Hepatocyte (in vitro differentiated cells): ENCODE results near the gene CANX. TPM values are rescaled to one million over a fixed set of nuclear protein-coding genes. Genes with fewer than 3 reads are reported as not detected.

Source experiments
- DNase-seq: peaks from one replicate; pipeline ENCODE4 v3.0.0-alpha.2; 2016; ENCODE audit warnings: low spot score
- H2AFZ ChIP-seq: fragments of 200-600 bp; sonication (generic); 2 replicates; pipeline ENCODE4 v1.6.0; 2016; ENCODE audit warnings: antibody characterized with exemption, mild to moderate bottlenecking
- H3K27ac ChIP-seq: fragments of 200-600 bp; sonication (generic); 2 replicates; pipeline ENCODE4 v1.5.1; 2016; ENCODE audit warnings: mild to moderate bottlenecking
- H3K27me3 ChIP-seq: fragments of 200-600 bp; sonication (generic); 2 replicates; pipeline ENCODE4 v1.6.1; 2016
- H3K36me3 ChIP-seq: fragments of 200-600 bp; sonication (generic); replicated peaks from 2 replicates; pipeline ENCODE4 v1.5.1; 2016; ENCODE audit warnings: low read depth; ENCODE audit not compliant: insufficient read depth
- H3K4me1 ChIP-seq: fragments of 200-600 bp; sonication (generic); 2 replicates; pipeline ENCODE4 v1.5.1; 2016; ENCODE audit warnings: mild to moderate bottlenecking, moderate library complexity; ENCODE audit not compliant: insufficient read depth
- H3K4me2 ChIP-seq: fragments of 200-600 bp; sonication (generic); 2 replicates; pipeline ENCODE4 v1.6.0; 2016
- H3K4me3 ChIP-seq: fragments of 200-600 bp; sonication (generic); 2 replicates; pipeline ENCODE4 v1.5.1; 2016; ENCODE audit warnings: mild to moderate bottlenecking
- H3K79me2 ChIP-seq: fragments of 200-600 bp; sonication (generic); 2 replicates; pipeline ENCODE4 v1.6.0; 2017; ENCODE audit warnings: mild to moderate bottlenecking
- H3K9me2 ChIP-seq: fragments of 200-600 bp; sonication (generic); replicated peaks from 2 replicates; pipeline ENCODE4 v1.6.0; 2017; ENCODE audit warnings: mild to moderate bottlenecking; ENCODE audit not compliant: insufficient read depth
- H3K9me3 ChIP-seq: fragments of 200-600 bp; sonication (generic); 2 replicates; pipeline ENCODE4 v1.5.1; 2016; ENCODE audit warnings: low read depth, mild to moderate bottlenecking
- H4K20me1 ChIP-seq: fragments of 200-600 bp; sonication (generic); 2 replicates; pipeline ENCODE4 v1.6.0; 2016; ENCODE audit warnings: mild to moderate bottlenecking; ENCODE audit not compliant: insufficient read depth, poor library complexity, severe bottlenecking
- EZH2 ChIP-seq: fragments of 200-600 bp; sonication (generic); IDR thresholded peaks from 2 replicates; pipeline ENCODE4 v1.6.1; 2016; ENCODE audit warnings: antibody characterized with exemption, mild to moderate bottlenecking, borderline replicate concordance
- EZH2phosphoT487 ChIP-seq: fragments of 200-600 bp; sonication (generic); IDR thresholded peaks from one replicate; pipeline ENCODE4 v1.6.1; 2018; ENCODE audit warnings: antibody characterized with exemption, mild to moderate bottlenecking, low read depth, moderate library complexity; ENCODE audit not compliant: unreplicated experiment, severe bottlenecking
- WGBS: methylation state at CpG from one replicate; pipeline ENCODE4 v1.1.6; 2016; ENCODE audit warnings: low lambda C conversion rate; ENCODE audit errors: missing lambda C conversion rate; 5-methylcytosine and 5-hydroxymethylcytosine counted together
- polyA plus RNA-seq: library from polyadenylated mRNA; unstranded; fragments of >200 nt; fragmentation: Nextera tagmentation; extraction: Ambion mirVana; gene quantifications from 2 replicates; pipeline ENCODE4 v1.2.1, GENCODE V29; 2016
- total RNA-seq: library from RNA; depleted of rRNA; stranded (reverse); fragments of >200 nt; gene quantifications from 2 replicates; pipeline ENCODE4 v1.2.3, GENCODE V29; 2014
- TF ChIP-seq, protein P1 (sequence below): fragments of 200-600 bp; sonication (generic); IDR thresholded peaks from 2 replicates; pipeline ENCODE4 v1.5.1; 2016; ENCODE audit warnings: antibody characterized with exemption, mild to moderate bottlenecking; ENCODE audit not compliant: poor library complexity

CANX gene
- total and polyA plus RNA-seq, 2 experiments from 2014 or later, result 369 to 705 TPM

DNA sequence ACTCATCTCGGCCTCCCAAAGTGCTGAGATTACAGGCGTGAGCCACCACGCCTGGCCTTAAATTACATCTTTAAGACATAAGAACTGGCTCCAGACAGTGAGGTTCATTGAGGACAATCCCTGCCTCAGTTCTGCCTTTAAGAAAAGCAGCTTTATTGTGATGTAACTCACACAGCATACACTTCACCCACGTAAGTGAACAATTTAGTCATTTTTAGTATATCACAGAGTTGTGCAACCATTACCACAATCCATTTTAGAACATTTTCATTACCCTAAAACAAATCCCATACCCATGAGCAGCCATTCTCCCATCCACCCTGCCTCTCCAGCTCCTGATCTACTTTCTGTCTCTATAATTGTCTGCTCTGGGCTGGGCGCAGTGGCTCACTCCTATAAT is 71.0 kb downstream of the CANX start:
- H3K9me3 ChIP-seq, result no peaks in the 10 kb centered on the region
- H3K9me2 ChIP-seq, result no peaks in the 10 kb centered on the region
- no peaks in the 10 kb centered on the region for H3K4me1 ChIP-seq
- no peak for DNase-seq
- peaks cover 50% of the 10 kb centered on the region for H3K79me2 ChIP-seq
- no peak overlapping the region for H3K4me2 ChIP-seq
- no peaks in the 10 kb centered on the region for H3K27me3 ChIP-seq
- H3K27ac ChIP-seq, result no peak overlapping the region
- H3K36me3 ChIP-seq, result no peaks in the 10 kb centered on the region
- H2AFZ ChIP-seq, result no peak overlapping the region
- peaks cover 30% of the 10 kb centered on the region for H4K20me1 ChIP-seq
- TF ChIP-seq EZH2, result no peak
- TF ChIP-seq EZH2phosphoT487, result no peak
- TF ChIP-seq, protein P1, sequence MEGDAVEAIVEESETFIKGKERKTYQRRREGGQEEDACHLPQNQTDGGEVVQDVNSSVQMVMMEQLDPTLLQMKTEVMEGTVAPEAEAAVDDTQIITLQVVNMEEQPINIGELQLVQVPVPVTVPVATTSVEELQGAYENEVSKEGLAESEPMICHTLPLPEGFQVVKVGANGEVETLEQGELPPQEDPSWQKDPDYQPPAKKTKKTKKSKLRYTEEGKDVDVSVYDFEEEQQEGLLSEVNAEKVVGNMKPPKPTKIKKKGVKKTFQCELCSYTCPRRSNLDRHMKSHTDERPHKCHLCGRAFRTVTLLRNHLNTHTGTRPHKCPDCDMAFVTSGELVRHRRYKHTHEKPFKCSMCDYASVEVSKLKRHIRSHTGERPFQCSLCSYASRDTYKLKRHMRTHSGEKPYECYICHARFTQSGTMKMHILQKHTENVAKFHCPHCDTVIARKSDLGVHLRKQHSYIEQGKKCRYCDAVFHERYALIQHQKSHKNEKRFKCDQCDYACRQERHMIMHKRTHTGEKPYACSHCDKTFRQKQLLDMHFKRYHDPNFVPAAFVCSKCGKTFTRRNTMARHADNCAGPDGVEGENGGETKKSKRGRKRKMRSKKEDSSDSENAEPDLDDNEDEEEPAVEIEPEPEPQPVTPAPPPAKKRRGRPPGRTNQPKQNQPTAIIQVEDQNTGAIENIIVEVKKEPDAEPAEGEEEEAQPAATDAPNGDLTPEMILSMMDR, result no peak
- H3K4me3 ChIP-seq, result no peak overlapping the region
- WGBS, result 94% methylated on average over 5 of the region's 5 CpGs

DNA sequence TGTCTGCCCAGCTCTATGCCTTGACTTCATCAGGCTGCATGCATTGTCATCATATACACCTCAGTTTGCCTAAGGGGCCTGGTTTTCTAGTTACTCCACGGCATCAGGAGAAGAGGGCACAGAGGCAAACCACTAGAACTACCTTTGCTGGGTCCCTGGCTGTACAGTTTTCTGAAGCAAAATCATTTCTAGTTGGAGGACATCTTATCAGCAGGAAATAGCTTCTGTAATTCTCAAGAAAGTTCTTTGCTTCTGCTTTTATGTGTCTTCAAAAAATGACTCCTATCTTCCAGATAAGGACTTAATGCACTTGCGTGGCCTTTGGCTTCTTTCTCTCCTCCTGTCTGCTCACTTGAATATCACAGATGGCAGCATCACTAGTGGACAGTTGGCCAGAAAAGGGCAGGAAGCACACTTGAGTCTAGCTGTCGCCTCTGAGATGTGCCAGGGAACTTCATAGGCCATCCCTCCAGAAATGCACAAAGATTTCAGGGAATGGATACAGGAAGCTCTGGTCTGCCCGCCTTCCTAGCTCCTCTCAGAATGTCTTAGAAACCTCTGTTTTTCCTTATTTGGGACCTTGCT is 72.6 kb downstream of the CANX start:
- no peaks in the 10 kb centered on the region for H3K27me3 ChIP-seq
- TF ChIP-seq, protein P1, result no peak
- TF ChIP-seq EZH2 (no peak), EZH2phosphoT487 (no peak)
- H2AFZ ChIP-seq, result no peak overlapping the region
- no peak overlapping the region for H3K4me2 ChIP-seq
- H3K9me2 ChIP-seq, result no peaks in the 10 kb centered on the region
- no peak for DNase-seq
- peaks cover 35% of the 10 kb centered on the region for H3K79me2 ChIP-seq
- H3K36me3 ChIP-seq, result no peaks in the 10 kb centered on the region
- H3K27ac ChIP-seq, result no peak overlapping the region
- WGBS, result 88% methylated on average over 4 of the region's 4 CpGs
- no peak overlapping the region for H3K4me3 ChIP-seq
- H3K4me1 ChIP-seq, result no peaks in the 10 kb centered on the region
- H3K9me3 ChIP-seq, result no peaks in the 10 kb centered on the region
- H4K20me1 ChIP-seq, result peaks cover 23% of the 10 kb centered on the region

DNA sequence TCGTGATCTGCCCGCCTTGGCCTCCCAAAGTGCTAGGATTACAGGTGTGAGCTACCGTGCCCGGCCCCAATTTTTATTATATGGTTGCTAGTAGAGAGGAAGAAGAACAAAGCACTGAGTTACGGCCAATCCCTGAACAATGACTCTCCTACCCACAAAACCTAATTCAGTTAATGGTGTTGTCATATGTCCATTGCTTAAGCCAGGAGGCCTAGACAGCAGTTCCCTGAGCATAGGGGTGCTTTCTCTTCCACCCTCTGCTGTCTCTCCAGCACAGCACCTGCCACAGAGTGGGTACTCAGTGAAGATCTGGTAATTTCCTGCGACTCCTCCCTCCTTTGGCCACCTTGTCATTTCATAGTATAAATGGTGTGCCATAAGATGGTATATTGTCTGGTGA is 73.6 kb downstream of the CANX start:
- TF ChIP-seq, protein P1, result no peak
- no peak for TF ChIP-seq EZH2phosphoT487
- no peak for TF ChIP-seq EZH2
- H3K27ac ChIP-seq, result no peak overlapping the region
- WGBS, result 95% methylated on average over 6 of the region's 6 CpGs

More for the DNA sequence above, 73.6 kb downstream of the CANX start:
- no peak for DNase-seq
- Histone ChIP-seq H3K4me1 (no peaks in the 10 kb centered on the region), H3K9me2 (no peaks in the 10 kb centered on the region), H3K36me3 (no peaks in the 10 kb centered on the region), H3K79me2 (peaks cover 25% of the 10 kb centered on the region), H3K9me3 (no peaks in the 10 kb centered on the region), H3K4me3 (no peak overlapping the region), H4K20me1 (peaks cover 16% of the 10 kb centered on the region), H3K27me3 (no peaks in the 10 kb centered on the region), H2AFZ (no peak overlapping the region), H3K4me2 (no peak overlapping the region)
